Stimulated activated CD8-positive, alpha-beta memory T cell treated with anti-CD3 and anti-CD28 coated beads, Interleukin-15, amount 100 ng/mL, for 48 hours (primary cell): ENCODE data around the gene ESF1.
"Not testable (repeated sequence)": the region's sequence is repeated elsewhere in the genome, so short reads cannot be mapped to it uniquely, and the experiment has no call there.

Source experiments
- DNase-seq, 2 donors: peaks; one replicate each; pipeline ENCODE4 v3.0.0-alpha.2; 2020; ENCODE audit warnings: low read depth in 2 of 2

Gene ESF1

GRCh38 chr20:13739731-13740649 lies 44.7 kb downstream of the ESF1 start:
- DNase-seq, result no peak

- DNase-seq, result not testable (repeated sequence)
Observed at GRCh38 chr20:13738187-13738586, 46.5 kb downstream of the ESF1 start.

- no peak for DNase-seq
Observed at GRCh38 chr20:13736436-13737191, 48.1 kb downstream of the ESF1 start.

- DNase-seq, result no peak
Observed at GRCh38 chr20:13735826-13736225, 48.9 kb downstream of the ESF1 start.

GRCh38 chr20:13723011-13723410 lies 61.7 kb downstream of the ESF1 start:
- DNase-seq, result no peak

GRCh38 chr20:13718171-13718570 lies 66.5 kb downstream of the ESF1 start:
- no peak for DNase-seq

GRCh38 chr20:13717631-13718044 lies 67.1 kb downstream of the ESF1 start:
- no peak for DNase-seq

GRCh38 chr20:13715171-13715570 lies 69.5 kb downstream of the ESF1 start:
- DNase-seq, result no peak

- DNase-seq, result no peak
Observed at GRCh38 chr20:13708234-13708633, 76.5 kb downstream of the ESF1 start.

- no peak for DNase-seq
Observed at GRCh38 chr20:13703265-13703664, 81.5 kb downstream of the ESF1 start.

- no peak for DNase-seq
Observed at GRCh38 chr20:13701486-13701885, 83.2 kb downstream of the ESF1 start.

- DNase-seq, result no peak
Observed at GRCh38 chr20:13700761-13701160, 84.0 kb downstream of the ESF1 start.

- no peak for DNase-seq
Observed at GRCh38 chr20:13694420-13695150, 90.1 kb downstream of the ESF1 start.

GRCh38 chr20:13692802-13693736 lies 91.7 kb downstream of the ESF1 start:
- no peak for DNase-seq

- DNase-seq, result no peak
Observed at GRCh38 chr20:13690943-13691342, 93.8 kb downstream of the ESF1 start.

GRCh38 chr20:13687815-13688214 lies 96.9 kb downstream of the ESF1 start:
- no peak for DNase-seq

- no peak for DNase-seq
Observed at GRCh38 chr20:13685623-13686022, 99.1 kb downstream of the ESF1 start.

GRCh38 chr20:13684566-13685222 lies 100.0 kb downstream of the ESF1 start:
- no peak for DNase-seq

- DNase-seq, result no peak
Observed at GRCh38 chr20:13683833-13684232, 100.9 kb downstream of the ESF1 start.
